ENCODE results near the gene PAPLN. TPM values are rescaled to one million over a fixed set of nuclear protein-coding genes. Genes with fewer than 3 reads are reported as not detected.
"Not testable (repeated sequence)": the region's sequence is repeated elsewhere in the genome, so short reads cannot be mapped to it uniquely, and the experiment has no call there.

The PAPLN gene
- polyA plus RNA-seq, 4 donors, result 17.0 to 32.8 (median 26.1) TPM

GRCh38 chr14:73287071-73287470 is 49.8 kb downstream of the PAPLN start:
- no peak for DNase-seq (ENCODE audit: low read depth in 4 of 4, low spot score in 3 of 4)

GRCh38 chr14:73289308-73289707 is 52.0 kb downstream of the PAPLN start:
- DNase-seq (ENCODE audit: low read depth in 4 of 4, low spot score in 3 of 4), result no peak

- no peak for DNase-seq (ENCODE audit: low read depth in 4 of 4, low spot score in 3 of 4)
These were observed 52.4 kb downstream of the PAPLN start for GRCh38 chr14:73289729-73290128.

- no peak for DNase-seq (ENCODE audit: low read depth in 4 of 4, low spot score in 3 of 4)
These were observed 53.0 kb downstream of the PAPLN start for GRCh38 chr14:73290279-73290678.

GRCh38 chr14:73293782-73294781 is 56.8 kb downstream of the PAPLN start:
- no peak for DNase-seq (ENCODE audit: low read depth in 4 of 4, low spot score in 3 of 4)

GRCh38 chr14:73295198-73295796 is 58.0 kb downstream of the PAPLN start:
- peak in 1 of 4 donors; percentile 16 for DNase-seq (ENCODE audit: low read depth in 4 of 4, low spot score in 3 of 4)

GRCh38 chr14:73305499-73305898 is 68.2 kb downstream of the PAPLN start:
- no peak for DNase-seq (ENCODE audit: low read depth in 4 of 4, low spot score in 3 of 4)

GRCh38 chr14:73307261-73307660 is 70.0 kb downstream of the PAPLN start:
- no peak for DNase-seq (ENCODE audit: low read depth in 4 of 4, low spot score in 3 of 4)

GRCh38 chr14:73309207-73309606 is 71.9 kb downstream of the PAPLN start:
- not testable (repeated sequence) for DNase-seq (ENCODE audit: low read depth in 4 of 4, low spot score in 3 of 4)

- DNase-seq (ENCODE audit: low read depth in 4 of 4, low spot score in 3 of 4), result no peak
These were observed 74.4 kb downstream of the PAPLN start for GRCh38 chr14:73311708-73312030.

GRCh38 chr14:73312687-73313086 is 75.4 kb downstream of the PAPLN start:
- no peak for DNase-seq (ENCODE audit: low read depth in 4 of 4, low spot score in 3 of 4)

- DNase-seq (ENCODE audit: low read depth in 4 of 4, low spot score in 3 of 4), result no peak
These were observed 75.8 kb downstream of the PAPLN start for GRCh38 chr14:73313151-73313550.

GRCh38 chr14:73323896-73324399 is 86.6 kb downstream of the PAPLN start:
- DNase-seq (ENCODE audit: low read depth in 4 of 4, low spot score in 3 of 4), result no peak

Other genes starting within 250 kb of the PAPLN start
- 10 to 100 TPM; 16.6 to 22.8 (median 18.7) TPM for gene ZFYVE1, start 210.4 kb upstream of the PAPLN start, polyA plus RNA-seq (ENCODE audit: insufficient read length in 4 of 4)
- gene RBM25, start 179.0 kb upstream of the PAPLN start, polyA plus RNA-seq (ENCODE audit: insufficient read length in 4 of 4), result 100 to 1,000 TPM; 130 to 180 (median 176) TPM
- 10 to 100 TPM; 51.1 to 76.6 (median 71.5) TPM for gene PSEN1, start 101.0 kb upstream of the PAPLN start, polyA plus RNA-seq (ENCODE audit: insufficient read length in 4 of 4)
- 100 to 1,000 TPM in 1 of 4 donors, 10 to 100 TPM in 3; 58.9 to 109 (median 89.3) TPM for gene NUMB, start 221.0 kb downstream of the PAPLN start, polyA plus RNA-seq (ENCODE audit: insufficient read length in 4 of 4)

Measured in left renal pelvis (tissue), 4 donors.